HCT116 (cell line): Measurements from ENCODE around the gene CMC4. TPM values are rescaled to one million over a fixed set of nuclear protein-coding genes. Genes with fewer than 3 reads are reported as not detected.

Source experiments
- ATAC-seq: fragments of 200-7000 bp; cut with Tn5 transposase; 2 replicates; pipeline ENCODE4 v1.9.1; 2020; ENCODE audit warnings: mild to moderate bottlenecking, moderate library complexity
- BruUV-seq: library from RNA; stranded (reverse); fragments of 400-500 nt; replicated peaks from 2 replicates; lab custom pipeline; 2021; lab: Mats Ljungman, UMichigan
- CTCF ChIA-PET: fragments of 300-600 bp; sonication (Branson Sonifier 250); formaldehyde crosslinking; loops from one replicate; lab custom pipeline; 2021; ENCODE audit warnings: antibody characterized with exemption; lab: Charles Lee
- POLR2A ChIA-PET: fragments of 300-600, 350-600 bp; sonication (Branson Sonifier 250); formaldehyde crosslinking; loops from one replicate; lab custom pipeline; 2021; ENCODE audit warnings: antibody characterized with exemption; lab: Charles Lee
- RAD21 ChIA-PET, 2 experiments: fragments of 300-600 bp; sonication (Branson Sonifier 250); formaldehyde crosslinking; loops; one replicate each; lab custom pipeline; 2023; ENCODE audit warnings: low total read pairs in 2 of 2; ENCODE audit not compliant: uncharacterized antibody in 2 of 2, unreplicated experiment in 2 of 2, low non-redundant PET in 1 of 2; lab: Charles Lee
- DNase-seq: peaks from one replicate; pipeline ENCODE4 v3.0.0-alpha.2; 2010; ENCODE audit warnings: low read depth, low spot score
- H2AFZ ChIP-seq: fragments of 200-600 bp; shearing (Covaris generic), sonication (generic); 2 replicates; pipeline ENCODE4 v1.6.1; 2017; ENCODE audit warnings: low read depth, mixed run types, mixed read lengths, antibody characterized with exemption, low read length; ENCODE audit not compliant: poor library complexity, severe bottlenecking
- H3K27ac ChIP-seq: 2 replicates; pipeline ENCODE4 v1.5.1; 2012; ENCODE audit warnings: low read depth, low read length
- H3K27me3 ChIP-seq: fragments of 200-600 bp; sonication (generic); 2 replicates; pipeline ENCODE4 v1.6.1; 2016; ENCODE audit warnings: mixed run types, low read length, mixed read lengths; ENCODE audit not compliant: insufficient read depth
- H3K36me3 ChIP-seq, 2 experiments: fragments of 200-500 bp in 1 of 2; fragments of 200-600 bp in 1 of 2; sonication (Bioruptor generic) in 1 of 2; sonication (generic) in 1 of 2; 2 replicates each; pipeline versions ENCODE4 v1.5.1 to v1.6.1; 2014 to 2016; ENCODE audit warnings: low read length in 2 of 2, inconsistent platforms in 1 of 2, mixed read lengths in 1 of 2, mixed run types in 1 of 2; ENCODE audit not compliant: insufficient read depth in 2 of 2, control insufficient read depth in 1 of 2
- H3K4me1 ChIP-seq, 2 experiments: fragments of 200-600 bp in 1 of 2; sonication (generic) in 1 of 2; 2 replicates each; pipeline versions ENCODE4 v1.5.1 to v1.6.1; 2012 to 2017; ENCODE audit warnings: low read length in 2 of 2, inconsistent platforms in 1 of 2, mild to moderate bottlenecking in 1 of 2, mixed read lengths in 1 of 2, mixed run types in 1 of 2, moderate library complexity in 1 of 2; ENCODE audit not compliant: insufficient read depth in 2 of 2, control insufficient read depth in 1 of 2
- H3K4me2 ChIP-seq: fragments of 200-600 bp; sonication (generic); 2 replicates; pipeline ENCODE4 v1.6.1; 2017; ENCODE audit warnings: mixed run types, low read length, mixed read lengths
- H3K4me3 ChIP-seq, 2 experiments: fragments of 200-600 bp in 1 of 2; sonication (generic) in 1 of 2; replicated peaks in 1 of 2; 2 replicates each; pipeline ENCODE4 v1.5.1; 2011 to 2016; ENCODE audit warnings: low read length in 2 of 2, control low read depth in 1 of 2, low read depth in 1 of 2, mild to moderate bottlenecking in 1 of 2, mixed read lengths in 1 of 2, mixed run types in 1 of 2
- H3K79me2 ChIP-seq: fragments of 200-600 bp; sonication (generic); 2 replicates; pipeline ENCODE4 v1.6.1; 2017; ENCODE audit warnings: mild to moderate bottlenecking, mixed run types, low read length, moderate library complexity, mixed read lengths; ENCODE audit not compliant: insufficient read depth
- H3K9ac ChIP-seq: fragments of 200-600 bp; sonication (generic); 2 replicates; pipeline ENCODE4 v1.6.1; 2016; ENCODE audit warnings: low read length, mixed read lengths
- H3K9me2 ChIP-seq: fragments of 200-600 bp; sonication (generic), shearing (Covaris generic); 2 replicates; pipeline ENCODE4 v1.6.1; 2017; ENCODE audit warnings: mixed run types, mild to moderate bottlenecking, moderate library complexity; ENCODE audit not compliant: insufficient read depth
- H3K9me3 ChIP-seq, 2 experiments: fragments of 200-500 bp in 1 of 2; fragments of 200-600 bp in 1 of 2; sonication (Bioruptor generic) in 1 of 2; sonication (generic) in 1 of 2; 2 replicates each; pipeline ENCODE4 v1.6.1; 2014 to 2017; ENCODE audit warnings: low read length in 2 of 2, mixed read lengths in 2 of 2, inconsistent platforms in 1 of 2, low read depth in 1 of 2, mild to moderate bottlenecking in 1 of 2, mixed run types in 1 of 2, moderate library complexity in 1 of 2; ENCODE audit not compliant: control insufficient read depth in 1 of 2, insufficient read depth in 1 of 2
- H4K20me1 ChIP-seq: fragments of 200-600 bp; sonication (generic), shearing (Covaris generic); 2 replicates; pipeline ENCODE4 v1.6.1; 2017; ENCODE audit warnings: mixed run types, mild to moderate bottlenecking, moderate library complexity; ENCODE audit not compliant: insufficient read depth
- JUND ChIP-seq: IDR thresholded peaks from 2 replicates; pipeline ENCODE4 v1.6.1; 2012
- intact Hi-C: fragments of 100-400 bp; cut with micrococcal nuclease; formaldehyde crosslinking; loops from 2 replicates; pipeline ENCODE4 v1.10.0; 2022
- total RNA-seq: library from RNA; stranded (reverse); gene quantifications from one replicate; pipeline ENCODE4 v1.2.1, GENCODE V29; 2021; ENCODE audit not compliant: unreplicated experiment
- TF ChIP-seq, protein P1 (sequence below): IDR thresholded peaks from 2 replicates; pipeline ENCODE4 v1.6.1; 2012; ENCODE audit warnings: low read depth
- TF ChIP-seq, protein P2 (sequence below): IDR thresholded peaks from 2 replicates; pipeline ENCODE4 v1.6.1; 2011; ENCODE audit warnings: mild to moderate bottlenecking, low read length, moderate library complexity; ENCODE audit not compliant: insufficient replicate concordance; ENCODE audit errors: extremely low read depth

Gene CMC4
- total RNA-seq, 1 experiment from 2014 or later = 5.3 TPM

DNA sequence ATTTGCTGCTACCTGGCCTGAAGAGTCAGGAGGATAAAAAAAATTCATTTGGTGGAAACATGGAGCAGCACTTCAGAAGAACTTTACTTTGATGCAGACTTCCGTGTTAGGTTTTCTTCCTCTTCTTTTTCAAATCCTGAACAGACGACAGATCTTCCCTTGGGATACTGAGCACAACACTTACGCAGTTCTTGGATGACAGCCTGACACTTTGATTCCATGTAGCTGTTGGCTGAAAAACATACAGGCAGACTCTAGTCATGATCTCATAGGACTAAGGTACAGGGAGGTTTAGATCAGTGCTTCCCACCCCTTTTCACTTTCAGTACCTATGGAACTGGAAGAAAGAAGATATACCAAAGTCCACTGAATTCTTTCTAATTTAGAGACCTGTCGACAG, 9.2 kb downstream of the CMC4 start:
- Histone ChIP-seq H4K20me1 (no peaks in the 10 kb centered on the region), H3K36me3 (no peaks in the 10 kb centered on the region; a peak in 1 of 4 replicates), H3K27me3 (no peaks in the 10 kb centered on the region), H3K27ac (no peak overlapping the region), H3K9ac (no peak overlapping the region), H3K4me1 (peaks cover 2 to 15% of the 10 kb centered on the region in 2 experiments; a peak in 1 of 4 replicates), H3K4me3 (no peak overlapping the region), H3K4me2 (no peak overlapping the region), H2AFZ (no peak overlapping the region), H3K79me2 (0 out of 2 replicates have a peak, but pooled peaks cover 3% of the 10 kb centered on the region), H3K9me2 (no peaks in the 10 kb centered on the region), H3K9me3 (no peaks in the 10 kb centered on the region)
- intact Hi-C loops = no loop called here
- ChIA-PET RAD21 (no interaction called here), POLR2A (no interaction called here), CTCF (no interaction called here)
- BruUV-seq = no TSS peak
- TF ChIP-seq JUND = no peak
- TF ChIP-seq, protein P1, sequence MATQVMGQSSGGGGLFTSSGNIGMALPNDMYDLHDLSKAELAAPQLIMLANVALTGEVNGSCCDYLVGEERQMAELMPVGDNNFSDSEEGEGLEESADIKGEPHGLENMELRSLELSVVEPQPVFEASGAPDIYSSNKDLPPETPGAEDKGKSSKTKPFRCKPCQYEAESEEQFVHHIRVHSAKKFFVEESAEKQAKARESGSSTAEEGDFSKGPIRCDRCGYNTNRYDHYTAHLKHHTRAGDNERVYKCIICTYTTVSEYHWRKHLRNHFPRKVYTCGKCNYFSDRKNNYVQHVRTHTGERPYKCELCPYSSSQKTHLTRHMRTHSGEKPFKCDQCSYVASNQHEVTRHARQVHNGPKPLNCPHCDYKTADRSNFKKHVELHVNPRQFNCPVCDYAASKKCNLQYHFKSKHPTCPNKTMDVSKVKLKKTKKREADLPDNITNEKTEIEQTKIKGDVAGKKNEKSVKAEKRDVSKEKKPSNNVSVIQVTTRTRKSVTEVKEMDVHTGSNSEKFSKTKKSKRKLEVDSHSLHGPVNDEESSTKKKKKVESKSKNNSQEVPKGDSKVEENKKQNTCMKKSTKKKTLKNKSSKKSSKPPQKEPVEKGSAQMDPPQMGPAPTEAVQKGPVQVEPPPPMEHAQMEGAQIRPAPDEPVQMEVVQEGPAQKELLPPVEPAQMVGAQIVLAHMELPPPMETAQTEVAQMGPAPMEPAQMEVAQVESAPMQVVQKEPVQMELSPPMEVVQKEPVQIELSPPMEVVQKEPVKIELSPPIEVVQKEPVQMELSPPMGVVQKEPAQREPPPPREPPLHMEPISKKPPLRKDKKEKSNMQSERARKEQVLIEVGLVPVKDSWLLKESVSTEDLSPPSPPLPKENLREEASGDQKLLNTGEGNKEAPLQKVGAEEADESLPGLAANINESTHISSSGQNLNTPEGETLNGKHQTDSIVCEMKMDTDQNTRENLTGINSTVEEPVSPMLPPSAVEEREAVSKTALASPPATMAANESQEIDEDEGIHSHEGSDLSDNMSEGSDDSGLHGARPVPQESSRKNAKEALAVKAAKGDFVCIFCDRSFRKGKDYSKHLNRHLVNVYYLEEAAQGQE = no peak
- TF ChIP-seq, protein P2, sequence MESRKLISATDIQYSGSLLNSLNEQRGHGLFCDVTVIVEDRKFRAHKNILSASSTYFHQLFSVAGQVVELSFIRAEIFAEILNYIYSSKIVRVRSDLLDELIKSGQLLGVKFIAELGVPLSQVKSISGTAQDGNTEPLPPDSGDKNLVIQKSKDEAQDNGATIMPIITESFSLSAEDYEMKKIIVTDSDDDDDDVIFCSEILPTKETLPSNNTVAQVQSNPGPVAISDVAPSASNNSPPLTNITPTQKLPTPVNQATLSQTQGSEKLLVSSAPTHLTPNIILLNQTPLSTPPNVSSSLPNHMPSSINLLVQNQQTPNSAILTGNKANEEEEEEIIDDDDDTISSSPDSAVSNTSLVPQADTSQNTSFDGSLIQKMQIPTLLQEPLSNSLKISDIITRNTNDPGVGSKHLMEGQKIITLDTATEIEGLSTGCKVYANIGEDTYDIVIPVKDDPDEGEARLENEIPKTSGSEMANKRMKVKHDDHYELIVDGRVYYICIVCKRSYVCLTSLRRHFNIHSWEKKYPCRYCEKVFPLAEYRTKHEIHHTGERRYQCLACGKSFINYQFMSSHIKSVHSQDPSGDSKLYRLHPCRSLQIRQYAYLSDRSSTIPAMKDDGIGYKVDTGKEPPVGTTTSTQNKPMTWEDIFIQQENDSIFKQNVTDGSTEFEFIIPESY = no peak
- DNase-seq (no peak), ATAC-seq (no peak)
